HepG2 (cell line): ENCODE measurements around the gene AFG1L. TPM values are rescaled to one million over a fixed set of nuclear protein-coding genes. Genes with fewer than 3 reads are reported as not detected.

Experiments
- MXI1 ChIP-seq: IDR thresholded peaks from 3 replicates; pipeline ENCODE4 v1.6.1; 2012; ENCODE audit warnings: low read depth, low read length, inconsistent platforms, borderline replicate concordance
- POLR2G ChIP-seq: fragments of 200-400 bp; formaldehyde crosslinking; IDR thresholded peaks from 2 replicates; pipeline ENCODE4 v1.6.1; 2018; ENCODE audit warnings: mild to moderate bottlenecking, low read depth, low read length, moderate library complexity
- SIX4 ChIP-seq: sonication (generic); formaldehyde crosslinking; IDR thresholded peaks from 2 replicates; pipeline ENCODE4 v1.4.0; 2020; ENCODE audit warnings: missing genetic modification reagents
- U2AF2 ChIP-seq: fragments of 200-400 bp; formaldehyde crosslinking; IDR thresholded peaks from 2 replicates; pipeline ENCODE4 v1.6.1; 2017; ENCODE audit warnings: low read depth, mild to moderate bottlenecking, low read length
- ZNF160 ChIP-seq: sonication (generic); formaldehyde crosslinking; IDR thresholded peaks from 2 replicates; pipeline ENCODE4 v1.8.0; 2022; ENCODE audit warnings: mild to moderate bottlenecking, inconsistent platforms, missing genetic modification reagents
- ZNF441 ChIP-seq: sonication (generic); formaldehyde crosslinking; IDR thresholded peaks from 2 replicates; pipeline ENCODE4 v1.7.0; 2021; ENCODE audit warnings: missing genetic modification reagents, borderline replicate concordance
- ZNF589 ChIP-seq: sonication (generic); formaldehyde crosslinking; conservative IDR thresholded peaks from 2 replicates; pipeline ENCODE4 v1.8.0; 2022; ENCODE audit warnings: mild to moderate bottlenecking, moderate library complexity, missing genetic modification reagents
- ZNF879 ChIP-seq: sonication (generic); formaldehyde crosslinking; IDR thresholded peaks from 2 replicates; pipeline ENCODE4 v1.8.1; 2023; ENCODE audit warnings: missing genetic modification reagents
- ZNF891 ChIP-seq: sonication (generic); formaldehyde crosslinking; IDR thresholded peaks from 2 replicates; pipeline ENCODE4 v1.5.0; 2020; ENCODE audit warnings: mild to moderate bottlenecking, missing genetic modification reagents
- polyA plus RNA-seq, 8 experiments: library from polyadenylated mRNA; depleted of rRNA in 3 of 8; stranded (reverse) in 7 of 8; unstranded in 1 of 8; fragments of >200 nt; fragmentation: Illumina TruSeq in 4 of 8; extraction: Trizol in 4 of 8; gene quantifications; 2 replicates each; pipeline versions ENCODE4 v1.2.1 to v1.2.3, GENCODE V29; 2011 to 2016; ENCODE audit warnings: low read depth in 4 of 8, missing spikeins in 1 of 8, mixed read lengths in 1 of 8; ENCODE audit not compliant: insufficient read depth in 1 of 8
- total RNA-seq, 5 experiments: library from RNA; depleted of rRNA; stranded (reverse); fragments of >200 nt; fragmentation: Illumina TruSeq; extraction: Trizol; gene quantifications; 2 replicates each; pipeline ENCODE4 v1.2.3, GENCODE V29; 2016; ENCODE audit warnings: low read depth in 1 of 5
- TF ChIP-seq, protein P1 (sequence below): sonication (generic); formaldehyde crosslinking; IDR thresholded peaks from 2 replicates; pipeline ENCODE4 v1.4.0; 2020; ENCODE audit warnings: missing genetic modification reagents
- TF ChIP-seq, protein P2 (sequence below), 2 experiments: sonication (generic) in 1 of 2; formaldehyde crosslinking in 1 of 2; IDR thresholded peaks; 2 replicates each; pipeline versions ENCODE4 v1.4.0 to v1.6.1; 2018 to 2020; ENCODE audit warnings: missing genetic modification reagents in 2 of 2, borderline replicate concordance in 1 of 2, low read depth in 1 of 2, mild to moderate bottlenecking in 1 of 2, missing biosample characterization in 1 of 2
- TF ChIP-seq, protein P3 (sequence below): sonication (generic); formaldehyde crosslinking; IDR thresholded peaks from 2 replicates; pipeline ENCODE4 v1.5.1; 2020; ENCODE audit warnings: mild to moderate bottlenecking, missing genetic modification reagents, moderate library complexity
- TF ChIP-seq, protein P4 (sequence below): sonication (generic); formaldehyde crosslinking; IDR thresholded peaks from 2 replicates; pipeline ENCODE4 v1.5.1; 2020; ENCODE audit warnings: mild to moderate bottlenecking, missing genetic modification reagents
- TF ChIP-seq, protein P5 (sequence below): sonication (generic); formaldehyde crosslinking; IDR thresholded peaks from 2 replicates; pipeline ENCODE4 v1.9.0; 2021; ENCODE audit warnings: missing genetic modification reagents, borderline replicate concordance

The AFG1L gene
- total and polyA plus RNA-seq, 2 of the 13 experiments (the other 11 are each of a cell fraction or from before 2014, with no cell fraction given): 3.1 to 14.0 TPM

DNA sequence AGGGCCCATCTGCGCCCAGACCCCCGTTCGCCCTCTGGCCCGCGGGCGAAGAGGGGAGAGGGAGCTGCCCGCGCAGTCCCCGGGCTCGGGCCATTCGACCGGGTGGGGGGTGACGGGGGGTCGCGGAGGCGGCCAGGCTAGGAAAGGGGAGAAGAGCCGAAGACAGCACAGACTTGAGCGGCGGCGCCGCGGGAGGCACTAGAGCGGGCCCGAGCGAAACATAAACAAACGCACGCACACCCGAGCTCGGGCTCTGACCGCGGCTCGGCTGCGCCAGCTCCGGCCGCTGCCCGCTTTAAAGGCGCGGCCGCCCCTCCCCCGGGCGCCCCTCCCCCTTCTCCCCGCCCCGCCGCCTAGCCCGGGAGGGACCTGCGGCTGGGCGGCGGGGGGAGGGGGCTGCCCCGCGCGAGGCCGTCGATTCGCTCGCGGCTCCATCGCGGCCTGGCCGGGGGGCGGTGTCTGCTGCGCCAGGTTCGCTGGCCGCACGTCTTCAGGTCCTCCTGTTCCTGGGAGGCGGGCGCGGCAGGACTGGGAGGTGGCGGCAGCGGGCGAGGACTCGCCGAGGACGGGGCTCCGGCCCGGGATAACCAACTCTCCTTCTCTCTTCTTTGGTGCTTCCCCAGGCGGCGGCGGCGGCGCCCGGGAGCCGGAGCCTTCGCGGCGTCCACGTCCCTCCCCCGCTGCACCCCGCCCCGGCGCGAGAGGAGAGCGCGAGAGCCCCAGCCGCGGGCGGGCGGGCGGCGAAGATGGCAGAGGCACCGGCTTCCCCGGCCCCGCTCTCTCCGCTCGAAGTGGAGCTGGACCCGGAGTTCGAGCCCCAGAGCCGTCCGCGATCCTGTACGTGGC, 265.8 kb downstream of the AFG1L start, which contains the start of gene FOXO3 (continued):
- TF ChIP-seq, protein P1, sequence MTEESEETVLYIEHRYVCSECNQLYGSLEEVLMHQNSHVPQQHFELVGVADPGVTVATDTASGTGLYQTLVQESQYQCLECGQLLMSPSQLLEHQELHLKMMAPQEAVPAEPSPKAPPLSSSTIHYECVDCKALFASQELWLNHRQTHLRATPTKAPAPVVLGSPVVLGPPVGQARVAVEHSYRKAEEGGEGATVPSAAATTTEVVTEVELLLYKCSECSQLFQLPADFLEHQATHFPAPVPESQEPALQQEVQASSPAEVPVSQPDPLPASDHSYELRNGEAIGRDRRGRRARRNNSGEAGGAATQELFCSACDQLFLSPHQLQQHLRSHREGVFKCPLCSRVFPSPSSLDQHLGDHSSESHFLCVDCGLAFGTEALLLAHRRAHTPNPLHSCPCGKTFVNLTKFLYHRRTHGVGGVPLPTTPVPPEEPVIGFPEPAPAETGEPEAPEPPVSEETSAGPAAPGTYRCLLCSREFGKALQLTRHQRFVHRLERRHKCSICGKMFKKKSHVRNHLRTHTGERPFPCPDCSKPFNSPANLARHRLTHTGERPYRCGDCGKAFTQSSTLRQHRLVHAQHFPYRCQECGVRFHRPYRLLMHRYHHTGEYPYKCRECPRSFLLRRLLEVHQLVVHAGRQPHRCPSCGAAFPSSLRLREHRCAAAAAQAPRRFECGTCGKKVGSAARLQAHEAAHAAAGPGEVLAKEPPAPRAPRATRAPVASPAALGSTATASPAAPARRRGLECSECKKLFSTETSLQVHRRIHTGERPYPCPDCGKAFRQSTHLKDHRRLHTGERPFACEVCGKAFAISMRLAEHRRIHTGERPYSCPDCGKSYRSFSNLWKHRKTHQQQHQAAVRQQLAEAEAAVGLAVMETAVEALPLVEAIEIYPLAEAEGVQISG (CRISPR knock-in tag): peak; percentile 75; the same call in 1 of the 2 replicates
- TF ChIP-seq ZNF589 (no peak), MXI1 (0 out of 3 replicates have a peak, but pooled peaks have one; percentile 52), ZNF441 (no peak), ZNF891 (no peak), U2AF2 (no peak), SIX4 (CRISPR knock-in tag) (no peak), POLR2G (peak; percentile 90), ZNF160 (CRISPR knock-in tag) (no peak), ZNF879 (peak; percentile 64; the same call in 1 of the 2 replicates)
- TF ChIP-seq, protein P2, sequence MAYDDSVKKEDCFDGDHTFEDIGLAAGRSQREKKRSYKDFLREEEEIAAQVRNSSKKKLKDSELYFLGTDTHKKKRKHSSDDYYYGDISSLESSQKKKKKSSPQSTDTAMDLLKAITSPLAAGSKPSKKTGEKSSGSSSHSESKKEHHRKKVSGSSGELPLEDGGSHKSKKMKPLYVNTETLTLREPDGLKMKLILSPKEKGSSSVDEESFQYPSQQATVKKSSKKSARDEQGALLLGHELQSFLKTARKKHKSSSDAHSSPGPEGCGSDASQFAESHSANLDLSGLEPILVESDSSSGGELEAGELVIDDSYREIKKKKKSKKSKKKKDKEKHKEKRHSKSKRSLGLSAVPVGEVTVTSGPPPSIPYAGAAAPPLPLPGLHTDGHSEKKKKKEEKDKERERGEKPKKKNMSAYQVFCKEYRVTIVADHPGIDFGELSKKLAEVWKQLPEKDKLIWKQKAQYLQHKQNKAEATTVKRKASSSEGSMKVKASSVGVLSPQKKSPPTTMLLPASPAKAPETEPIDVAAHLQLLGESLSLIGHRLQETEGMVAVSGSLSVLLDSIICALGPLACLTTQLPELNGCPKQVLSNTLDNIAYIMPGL (CRISPR knock-in tag; IDR thresholded peaks at IDR 0.05; ENCODE audit: borderline replicate concordance in 1 of 2, low read depth in 1 of 2): peak in 1 of 2 experiments; percentile 30; a peak in 1 of 4 replicates
- TF ChIP-seq, protein P3, sequence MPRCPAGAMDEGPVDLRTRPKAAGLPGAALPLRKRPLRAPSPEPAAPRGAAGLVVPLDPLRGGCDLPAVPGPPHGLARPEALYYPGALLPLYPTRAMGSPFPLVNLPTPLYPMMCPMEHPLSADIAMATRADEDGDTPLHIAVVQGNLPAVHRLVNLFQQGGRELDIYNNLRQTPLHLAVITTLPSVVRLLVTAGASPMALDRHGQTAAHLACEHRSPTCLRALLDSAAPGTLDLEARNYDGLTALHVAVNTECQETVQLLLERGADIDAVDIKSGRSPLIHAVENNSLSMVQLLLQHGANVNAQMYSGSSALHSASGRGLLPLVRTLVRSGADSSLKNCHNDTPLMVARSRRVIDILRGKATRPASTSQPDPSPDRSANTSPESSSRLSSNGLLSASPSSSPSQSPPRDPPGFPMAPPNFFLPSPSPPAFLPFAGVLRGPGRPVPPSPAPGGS (CRISPR knock-in tag): no peak
- TF ChIP-seq, protein P4, sequence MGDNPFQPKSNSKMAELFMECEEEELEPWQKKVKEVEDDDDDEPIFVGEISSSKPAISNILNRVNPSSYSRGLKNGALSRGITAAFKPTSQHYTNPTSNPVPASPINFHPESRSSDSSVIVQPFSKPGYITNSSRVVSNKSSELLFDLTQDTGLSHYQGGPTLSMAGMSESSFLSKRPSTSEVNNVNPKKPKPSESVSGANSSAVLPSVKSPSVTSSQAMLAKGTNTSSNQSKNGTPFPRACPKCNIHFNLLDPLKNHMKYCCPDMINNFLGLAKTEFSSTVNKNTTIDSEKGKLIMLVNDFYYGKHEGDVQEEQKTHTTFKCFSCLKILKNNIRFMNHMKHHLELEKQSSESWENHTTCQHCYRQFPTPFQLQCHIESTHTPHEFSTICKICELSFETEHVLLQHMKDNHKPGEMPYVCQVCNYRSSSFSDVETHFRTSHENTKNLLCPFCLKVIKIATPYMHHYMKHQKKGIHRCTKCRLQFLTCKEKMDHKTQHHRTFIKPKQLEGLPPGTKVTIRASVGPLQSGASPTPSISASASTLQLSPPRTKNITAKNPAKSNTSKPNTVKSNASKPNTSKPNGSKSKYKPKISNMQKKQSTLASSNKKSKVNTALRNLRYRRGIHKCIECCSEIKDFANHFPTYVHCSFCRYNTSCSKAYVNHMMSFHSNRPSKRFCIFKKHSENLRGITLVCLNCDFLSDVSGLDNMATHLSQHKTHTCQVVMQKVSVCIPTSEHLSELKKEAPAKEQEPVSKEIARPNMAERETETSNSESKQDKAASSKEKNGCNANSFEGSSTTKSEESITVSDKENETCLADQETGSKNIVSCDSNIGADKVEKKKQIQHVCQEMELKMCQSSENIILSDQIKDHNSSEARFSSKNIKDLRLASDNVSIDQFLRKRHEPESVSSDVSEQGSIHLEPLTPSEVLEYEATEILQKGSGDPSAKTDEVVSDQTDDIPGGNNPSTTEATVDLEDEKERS (CRISPR knock-in tag): no peak
- TF ChIP-seq, protein P5, sequence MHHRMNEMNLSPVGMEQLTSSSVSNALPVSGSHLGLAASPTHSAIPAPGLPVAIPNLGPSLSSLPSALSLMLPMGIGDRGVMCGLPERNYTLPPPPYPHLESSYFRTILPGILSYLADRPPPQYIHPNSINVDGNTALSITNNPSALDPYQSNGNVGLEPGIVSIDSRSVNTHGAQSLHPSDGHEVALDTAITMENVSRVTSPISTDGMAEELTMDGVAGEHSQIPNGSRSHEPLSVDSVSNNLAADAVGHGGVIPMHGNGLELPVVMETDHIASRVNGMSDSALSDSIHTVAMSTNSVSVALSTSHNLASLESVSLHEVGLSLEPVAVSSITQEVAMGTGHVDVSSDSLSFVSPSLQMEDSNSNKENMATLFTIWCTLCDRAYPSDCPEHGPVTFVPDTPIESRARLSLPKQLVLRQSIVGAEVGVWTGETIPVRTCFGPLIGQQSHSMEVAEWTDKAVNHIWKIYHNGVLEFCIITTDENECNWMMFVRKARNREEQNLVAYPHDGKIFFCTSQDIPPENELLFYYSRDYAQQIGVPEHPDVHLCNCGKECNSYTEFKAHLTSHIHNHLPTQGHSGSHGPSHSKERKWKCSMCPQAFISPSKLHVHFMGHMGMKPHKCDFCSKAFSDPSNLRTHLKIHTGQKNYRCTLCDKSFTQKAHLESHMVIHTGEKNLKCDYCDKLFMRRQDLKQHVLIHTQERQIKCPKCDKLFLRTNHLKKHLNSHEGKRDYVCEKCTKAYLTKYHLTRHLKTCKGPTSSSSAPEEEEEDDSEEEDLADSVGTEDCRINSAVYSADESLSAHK (CRISPR knock-in tag): no peak
